GM12891 (cell line): ENCODE results near the gene ERBB2.

Experiments used
- POLR2A ChIP-seq: IDR thresholded peaks from 2 replicates; pipeline ENCODE4 v1.6.1; 2011; ENCODE audit warnings: low read depth, low read length, control low read depth
- POLR2AphosphoS5 ChIP-seq: IDR thresholded peaks from 2 replicates; pipeline ENCODE4 v1.6.1; 2011; ENCODE audit warnings: low read depth, low read length, control low read depth
- POU2F2 ChIP-seq: IDR thresholded peaks from 2 replicates; pipeline ENCODE4 v1.6.1; 2011; ENCODE audit warnings: low read depth, mild to moderate bottlenecking, control low read depth, low read length, moderate library complexity
- SPI1 ChIP-seq: IDR thresholded peaks from 2 replicates; pipeline ENCODE4 v1.6.1; 2011; ENCODE audit warnings: low read depth, low read length, control low read depth
- TAF1 ChIP-seq: IDR thresholded peaks from 2 replicates; pipeline ENCODE4 v1.6.1; 2011; ENCODE audit warnings: low read depth, low read length, control low read depth

DNA sequence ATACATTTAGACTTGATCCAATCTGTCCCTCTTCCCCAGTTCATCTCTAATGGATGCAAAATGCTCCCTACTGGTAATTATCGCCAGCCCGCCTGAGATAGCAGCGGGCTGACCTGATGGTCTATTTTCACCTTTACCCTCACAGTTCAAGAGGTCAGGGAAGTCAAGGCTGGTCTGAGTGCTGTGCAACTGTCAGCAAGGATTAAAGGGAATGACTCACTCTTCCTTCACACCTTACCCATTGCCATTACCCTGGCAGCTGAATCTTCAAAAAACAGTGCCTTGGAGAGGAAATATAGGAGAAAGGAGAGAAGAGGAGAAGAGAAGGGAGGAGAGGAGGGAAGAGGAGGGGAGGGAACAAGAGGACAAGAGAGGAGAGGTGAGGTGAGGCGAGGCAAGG is 74.2 kb downstream of the ERBB2 start:
- no peak for TF ChIP-seq POLR2A
- no peak for TF ChIP-seq POLR2AphosphoS5
- TF ChIP-seq TAF1 = no peak
- TF ChIP-seq SPI1 = no peak
- TF ChIP-seq POU2F2 = no peak
